ENCODE results near the gene TEKT5. TPM values are rescaled to one million over a fixed set of nuclear protein-coding genes. Genes with fewer than 3 reads are reported as not detected.

Gene TEKT5
- total RNA-seq, 6 experiments from 2014 or later: 0.20 to 1.3 (median 0.69) TPM; not detected in 2

DNA sequence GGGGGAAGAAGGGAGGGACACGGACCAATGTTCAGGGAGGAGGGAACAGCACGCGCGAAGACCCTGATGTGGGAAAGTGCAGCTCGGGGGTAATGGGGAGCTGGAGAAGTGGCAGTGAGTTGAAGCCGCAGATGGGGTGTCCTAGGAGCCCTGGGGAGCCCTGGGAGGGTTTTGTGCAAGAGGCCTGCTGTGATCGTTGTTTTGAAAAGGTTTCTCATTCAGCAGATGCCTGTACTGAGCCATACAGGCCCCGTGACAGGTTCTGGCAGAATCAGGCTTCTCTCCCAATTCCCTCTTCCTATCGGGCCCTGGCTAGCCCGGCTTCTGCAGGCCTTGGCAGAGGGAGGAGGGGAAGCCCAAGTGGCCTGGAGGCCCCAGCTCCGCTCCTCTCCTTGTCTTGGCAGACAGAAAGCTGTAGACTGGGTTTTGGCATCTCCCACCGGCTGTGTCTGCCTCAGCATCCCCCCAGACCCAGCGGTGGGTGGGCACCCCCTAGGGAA is 76.0 kb downstream of the TEKT5 start:
- TF ChIP-seq POLR2A (IDR thresholded peaks at IDR 0.05) (no peak), CTCF (IDR thresholded peaks at IDR 0.05) (no peak)
- Histone ChIP-seq H3K36me3 (no peaks in the 10 kb centered on the region), H3K27me3 (no peaks in the 10 kb centered on the region), H3K27ac (no peak overlapping the region), H3K4me3 (no peak overlapping the region), H3K4me1 (peaks cover 0 to 8% (median 0%) of the 10 kb centered on the region in 4 donors), H3K9me3 (no peaks in the 10 kb centered on the region)
- WGBS (ENCODE audit: insufficient coverage, low coverage, low lambda C conversion rate, missing lambda C conversion rate): 92% methylated on average over 5 of the region's 13 CpGs
- intact Hi-C loops (cut with DNase I): no loop called here
- no peak for DNase-seq
- ATAC-seq: no peak

- Histone ChIP-seq H3K27me3 (no peaks in the 10 kb centered on the region), H3K4me3 (no peak overlapping the region), H3K27ac (no peak overlapping the region), H3K36me3 (no peaks in the 10 kb centered on the region), H3K9me3 (no peaks in the 10 kb centered on the region), H3K4me1 (peaks cover 0 to 9% (median 0%) of the 10 kb centered on the region in 4 donors)
- WGBS (ENCODE audit: insufficient coverage, low coverage, low lambda C conversion rate, missing lambda C conversion rate): 71% methylated on average over 10 of the region's 12 CpGs
- intact Hi-C loops (cut with DNase I): no loop called here
- ATAC-seq (no peak), DNase-seq (no peak)
- TF ChIP-seq CTCF (IDR thresholded peaks at IDR 0.05) (no peak), POLR2A (IDR thresholded peaks at IDR 0.05) (no peak)
Measured at GRCh38 chr16:10617662-10618420, 76.9 kb downstream of the TEKT5 start.

GRCh38 chr16:10616756-10617640 is 77.7 kb downstream of the TEKT5 start:
- Histone ChIP-seq H3K4me1 (peaks cover 0 to 12% (median 0%) of the 10 kb centered on the region in 4 donors), H3K27me3 (no peaks in the 10 kb centered on the region), H3K36me3 (no peaks in the 10 kb centered on the region), H3K4me3 (no peak overlapping the region), H3K9me3 (no peaks in the 10 kb centered on the region), H3K27ac (peak overlapping the region in 2 of 3 donors; percentile 13)
- 24% methylated on average over 7 of the region's 14 CpGs for WGBS (ENCODE audit: insufficient coverage, low coverage, low lambda C conversion rate, missing lambda C conversion rate)
- intact Hi-C loops (cut with DNase I): no loop called here
- TF ChIP-seq CTCF (IDR thresholded peaks at IDR 0.05) (peak in 1 of 4 donors; percentile 15), POLR2A (IDR thresholded peaks at IDR 0.05) (peak; percentile 36)
- DNase-seq (peak; percentile 74 to 83 (median 77)), ATAC-seq (peak; percentile 83 to 90 (median 87))

DNA sequence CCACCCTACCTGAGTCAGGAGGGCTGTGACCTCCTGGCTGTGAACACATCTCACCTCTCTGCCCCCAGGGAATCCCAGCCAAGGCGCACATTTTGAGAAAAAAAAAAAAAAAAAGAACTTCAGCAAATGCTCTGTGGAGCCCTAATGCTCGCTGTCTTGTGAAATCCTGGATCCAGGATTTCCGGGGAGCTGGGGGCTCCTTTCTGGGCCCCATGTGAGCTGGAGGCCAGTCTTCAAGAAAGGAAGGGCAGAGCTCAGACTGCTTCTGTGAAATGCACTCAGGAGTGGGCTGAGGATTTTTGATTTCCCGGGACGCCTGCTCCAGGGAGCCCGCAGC is 78.3 kb downstream of the TEKT5 start:
- 67% methylated on average over 3 of the region's 6 CpGs for WGBS (ENCODE audit: insufficient coverage, low coverage, low lambda C conversion rate, missing lambda C conversion rate)
- no peak for DNase-seq
- Histone ChIP-seq H3K36me3 (no peaks in the 10 kb centered on the region), H3K4me1 (peaks cover 0 to 12% (median 0%) of the 10 kb centered on the region in 4 donors), H3K27me3 (no peaks in the 10 kb centered on the region), H3K27ac (peak overlapping the region in 1 of 3 donors; percentile 13), H3K9me3 (no peaks in the 10 kb centered on the region), H3K4me3 (no peak overlapping the region)
- ATAC-seq: no peak
- no peak for TF ChIP-seq CTCF (IDR thresholded peaks at IDR 0.05)
- no peak for TF ChIP-seq POLR2A (IDR thresholded peaks at IDR 0.05)
- intact Hi-C loops (cut with DNase I): no loop called here

All from right lobe of liver (tissue), 6 donors.